Fibroblast of skin of abdomen (primary cell): ENCODE results near the gene MT1B.
"Not testable (repeated sequence)": the region's sequence is repeated elsewhere in the genome, so short reads cannot be mapped to it uniquely, and the experiment has no call there.

ENCODE experiments used
- DNase-seq: peaks from one replicate; pipeline ENCODE4 v3.0.0-alpha.2; 2013

Gene MT1B

DNA sequence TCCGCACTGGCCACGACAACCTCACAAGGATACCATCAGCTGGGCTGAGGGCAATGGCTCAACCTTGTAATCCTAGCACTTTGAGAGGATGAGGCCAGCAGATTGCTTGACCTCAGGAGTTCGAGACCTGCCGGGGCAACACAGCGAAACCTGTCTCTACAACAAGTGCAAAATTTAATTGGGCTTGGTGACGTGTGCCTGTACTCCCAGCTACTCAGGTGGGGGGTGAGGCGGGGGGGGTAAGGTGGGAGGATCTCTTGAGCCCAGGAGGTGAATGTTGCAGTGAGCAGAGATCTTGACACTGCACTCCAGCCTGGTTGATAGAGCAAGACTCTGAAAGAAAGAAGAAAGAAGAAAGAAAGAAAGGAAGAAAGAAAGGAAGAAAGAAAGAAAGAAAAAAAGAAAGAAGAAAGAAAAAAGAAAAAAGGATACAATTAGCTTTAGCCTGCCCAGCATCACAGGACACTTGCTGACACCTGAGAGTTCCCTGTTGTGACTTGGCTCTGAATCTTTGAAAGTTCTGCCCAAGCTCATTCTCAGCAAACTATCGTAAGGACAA, 31.3 kb upstream of the MT1B start:
- DNase-seq = no peak

DNA sequence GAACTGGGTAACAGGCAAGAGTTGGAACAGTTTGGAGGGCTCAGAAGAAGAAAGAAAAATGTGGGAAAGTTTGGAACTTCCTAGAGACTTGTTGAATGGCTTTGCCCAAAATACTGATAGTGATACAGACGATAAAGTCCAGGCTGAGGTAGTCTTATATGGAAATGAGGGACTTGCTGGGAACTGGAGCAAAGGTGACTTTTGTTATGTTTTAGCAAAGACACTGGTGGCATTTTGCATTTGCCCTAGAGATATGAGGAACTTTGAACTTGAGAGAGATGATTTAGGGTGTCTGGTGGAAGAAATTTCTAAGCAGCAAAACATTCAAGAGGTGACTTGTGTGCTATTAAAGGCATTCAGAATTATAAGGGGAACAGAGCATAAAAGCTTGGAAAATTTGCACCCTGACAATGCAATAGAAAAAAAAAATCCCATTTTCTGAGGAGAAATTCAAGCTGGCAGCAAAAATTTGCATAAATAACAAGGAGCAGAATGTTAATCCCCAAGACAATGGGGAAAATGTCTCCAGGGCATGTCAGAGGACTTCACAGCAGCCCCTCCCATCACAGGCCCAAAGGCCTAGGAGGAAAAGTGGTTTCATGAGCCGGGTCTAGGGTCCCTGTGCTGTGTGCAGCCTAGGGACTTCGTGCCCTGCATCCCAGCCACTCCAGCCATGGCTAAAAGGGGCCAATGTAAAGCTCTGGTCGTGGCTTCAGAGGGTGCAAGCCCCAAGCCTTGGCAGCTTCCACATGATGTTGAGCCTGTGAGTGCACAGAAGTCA, 29.8 kb upstream of the MT1B start:
- DNase-seq = not testable (repeated sequence)

DNA sequence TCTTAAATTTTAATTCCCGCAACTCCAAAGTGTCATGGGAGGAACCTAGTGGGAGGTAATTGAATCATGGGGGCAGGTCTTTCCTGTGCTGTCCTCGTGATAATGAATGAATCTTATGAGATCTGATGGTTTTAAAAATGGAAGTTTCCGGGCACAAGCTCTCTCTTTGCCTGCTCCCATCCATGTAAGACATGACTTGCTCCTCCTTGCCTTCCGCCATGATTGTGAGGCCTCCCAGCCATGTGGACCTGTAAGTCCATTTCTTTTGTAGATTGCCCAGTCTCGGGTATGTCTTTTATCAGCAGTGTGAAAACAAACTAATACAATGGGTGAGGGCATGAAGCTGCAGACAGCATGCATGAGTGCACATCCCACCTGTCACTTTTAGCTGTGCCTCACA, 28.5 kb upstream of the MT1B start:
- DNase-seq = not testable (repeated sequence)

DNA sequence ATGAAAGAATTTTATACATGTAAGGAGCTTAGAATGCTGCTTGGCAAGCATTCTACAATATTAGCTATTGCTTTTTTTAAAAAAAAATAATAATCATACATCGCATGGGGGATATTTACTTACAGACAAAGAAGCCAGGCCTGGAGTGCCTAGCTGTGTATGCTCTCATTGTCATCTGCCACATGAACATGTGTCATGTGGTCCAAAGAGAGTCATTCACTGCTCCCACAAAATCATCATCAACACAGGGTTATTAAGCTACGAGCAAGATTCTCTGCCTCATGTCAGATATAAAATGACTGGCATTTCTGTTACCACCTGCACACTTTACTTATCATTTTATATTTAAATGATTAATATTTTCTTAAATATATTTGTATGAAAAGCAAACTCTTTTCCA, 28.0 kb upstream of the MT1B start:
- DNase-seq = no peak

DNA sequence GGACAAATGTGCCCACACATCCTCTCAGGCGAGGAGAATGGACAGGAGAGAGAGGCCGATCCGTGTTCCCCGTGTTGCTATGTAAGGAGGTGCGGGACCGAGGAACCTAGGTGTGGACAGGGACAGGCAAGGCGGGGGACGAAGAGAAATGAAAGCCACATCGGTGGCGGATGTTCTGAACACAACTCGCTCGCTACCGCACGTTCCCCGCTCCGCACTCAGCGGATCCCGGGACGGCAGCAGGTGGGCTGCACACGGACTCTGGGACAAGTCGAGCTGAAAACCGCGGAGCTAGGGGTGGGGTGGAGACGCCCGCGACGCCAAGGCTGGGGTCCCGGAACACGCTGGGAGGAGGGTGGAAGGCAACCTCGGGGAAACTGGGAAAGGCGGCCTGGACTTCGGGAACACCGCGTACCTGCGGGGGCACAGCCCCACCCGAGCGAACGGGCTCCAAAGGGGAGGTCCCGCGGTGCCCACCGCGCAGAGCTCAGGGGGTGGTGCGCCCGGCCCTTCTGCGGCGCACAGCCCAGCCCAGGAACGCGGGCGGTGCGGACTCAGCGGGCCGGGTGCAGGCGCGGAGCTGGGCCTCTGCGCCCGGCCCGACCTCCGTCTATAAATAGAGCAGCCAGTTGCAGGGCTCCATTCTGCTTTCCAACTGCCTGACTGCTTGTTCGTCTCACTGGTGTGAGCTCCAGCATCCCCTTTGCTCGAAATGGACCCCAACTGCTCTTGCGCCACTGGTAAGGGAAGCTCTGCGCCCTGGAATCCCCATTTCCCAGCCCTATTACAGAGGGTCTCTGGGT, 26.3 kb upstream of the MT1B start, which contains the start of gene MT1E:
Gene MT1E (plus strand): TSS at position 642 of the 803 bp plus-strand sequence. CDS start 71 bp downstream, at position 713.
- peak; percentile 86 for DNase-seq

DNA sequence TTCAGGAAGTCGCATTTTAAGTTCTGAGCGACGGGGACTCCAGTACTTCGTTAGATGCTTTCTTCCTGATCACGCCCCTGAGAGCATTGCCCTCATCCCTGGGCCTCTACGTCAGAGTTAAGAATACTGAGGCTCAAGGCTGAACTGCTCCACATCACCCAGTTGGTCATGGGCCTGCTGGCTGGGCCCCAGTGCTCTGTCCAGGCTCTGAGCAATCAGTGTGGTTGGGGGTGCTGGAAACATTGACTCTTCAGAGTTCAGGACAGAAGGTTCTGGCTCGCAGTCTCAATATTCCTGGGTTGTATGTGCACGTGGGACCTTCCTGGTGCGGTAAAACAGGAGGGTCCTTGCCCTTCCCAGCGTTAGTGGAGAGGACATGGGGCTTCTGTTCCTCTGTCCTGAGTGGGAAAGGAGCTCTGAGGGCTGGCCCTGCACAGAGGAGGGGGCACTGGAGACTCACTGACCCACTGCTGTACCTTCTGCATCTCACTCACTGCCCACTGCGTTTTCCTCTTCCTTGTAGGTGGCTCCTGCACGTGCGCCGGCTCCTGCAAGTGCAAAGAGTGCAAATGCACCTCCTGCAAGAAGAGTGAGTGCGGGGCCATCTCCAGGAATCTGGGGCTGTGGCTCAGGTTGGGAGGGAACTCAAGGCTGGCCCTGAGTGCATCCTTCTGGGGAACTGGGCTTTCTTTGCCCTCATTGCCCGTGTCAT, 25.6 kb upstream of the MT1B start:
- DNase-seq = peak; percentile 64

DNA sequence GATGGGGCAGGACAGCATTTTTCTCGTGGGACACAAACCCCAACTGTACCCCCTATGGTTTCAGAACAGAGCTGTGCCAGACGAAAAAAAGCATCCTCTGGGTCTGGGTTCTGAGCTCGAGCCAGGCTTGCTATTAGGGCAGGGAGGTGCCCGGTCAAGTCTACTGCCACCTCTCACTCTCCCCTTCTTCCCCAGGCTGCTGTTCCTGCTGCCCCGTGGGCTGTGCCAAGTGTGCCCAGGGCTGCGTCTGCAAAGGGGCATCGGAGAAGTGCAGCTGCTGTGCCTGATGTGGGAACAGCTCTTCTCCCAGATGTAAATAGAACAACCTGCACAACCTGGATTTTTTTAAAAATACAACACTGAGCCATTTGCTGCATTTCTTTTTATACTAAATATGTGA, 25.0 kb upstream of the MT1B start:
- no peak for DNase-seq

DNA sequence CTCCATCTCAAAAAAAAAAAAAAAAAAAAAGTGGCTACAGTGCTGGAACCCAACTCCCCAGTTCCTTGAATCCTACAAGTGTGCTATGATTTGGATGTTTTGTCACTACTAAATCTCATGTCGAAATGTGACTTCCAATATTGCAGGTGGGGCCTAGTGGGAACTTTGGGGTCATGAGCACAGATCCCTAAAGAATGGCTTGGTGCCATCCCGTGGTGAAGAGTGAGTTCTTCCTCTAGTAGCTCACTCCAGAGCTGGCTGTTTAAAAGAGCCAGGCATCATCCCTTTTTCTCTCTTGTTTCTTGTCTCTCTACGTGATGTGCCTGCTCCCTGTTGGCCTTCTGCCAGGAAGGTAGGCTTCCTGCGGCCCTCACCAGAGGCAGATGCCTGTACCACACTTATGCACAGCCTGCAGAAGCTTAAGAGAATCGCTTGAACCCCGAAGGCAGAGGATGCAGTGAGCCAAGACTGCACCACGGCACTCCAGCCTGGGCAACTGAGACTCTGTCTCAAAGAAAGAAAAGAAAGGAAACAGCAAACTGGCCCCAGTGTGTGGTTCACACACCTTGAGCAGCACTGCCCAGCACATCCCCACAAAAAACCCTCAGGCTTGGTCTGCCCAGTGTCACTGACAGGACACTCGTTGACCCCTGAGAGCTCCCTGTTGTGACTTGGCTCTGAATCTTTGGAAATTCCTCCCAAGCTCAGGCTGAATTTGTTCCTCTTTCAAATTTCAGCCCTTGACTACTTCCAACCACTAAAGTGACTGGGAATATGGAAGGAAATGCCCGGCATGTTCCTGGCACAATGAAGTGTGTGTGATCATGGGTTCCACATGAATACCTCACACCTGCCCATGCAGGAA, 23.0 kb upstream of the MT1B start:
- no peak for DNase-seq

DNA sequence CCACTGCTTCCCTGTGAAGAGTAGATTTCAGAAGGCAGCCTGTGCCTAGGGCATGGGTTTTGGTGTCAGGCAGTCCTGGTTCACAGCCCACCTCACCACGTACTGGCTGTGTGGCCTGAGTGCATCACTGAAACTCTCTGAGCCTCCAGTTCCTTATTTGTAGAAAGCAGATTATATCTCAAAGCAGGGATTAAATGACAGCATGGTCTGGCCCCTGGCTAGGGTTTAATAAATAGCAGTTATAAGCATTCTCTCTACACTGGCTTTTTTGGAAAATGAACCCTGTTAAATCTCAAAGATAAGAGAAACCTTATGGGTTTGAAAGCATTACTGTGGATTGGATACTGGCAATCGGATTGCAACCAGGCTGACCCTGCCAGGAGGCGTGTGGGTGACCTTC, 22.2 kb upstream of the MT1B start:
- no peak for DNase-seq

DNA sequence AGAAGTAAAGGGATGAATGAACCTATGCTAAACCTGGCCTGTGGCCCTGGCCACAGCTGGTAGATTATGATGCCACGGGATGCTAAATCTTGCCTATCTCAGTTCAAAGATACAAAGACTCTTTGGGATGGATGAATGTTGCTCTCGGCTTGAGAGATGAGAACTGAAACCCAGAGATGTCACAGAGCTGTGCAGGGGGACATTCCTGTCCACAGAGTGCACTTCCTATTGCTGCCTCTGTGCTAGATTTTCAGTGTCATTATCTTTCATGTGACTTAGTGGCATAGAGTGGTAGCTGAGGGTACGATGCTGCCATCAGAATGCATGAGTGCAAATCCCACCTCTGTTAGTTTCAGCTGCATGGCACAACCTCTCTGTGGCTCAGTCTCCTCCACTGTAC, 21.6 kb upstream of the MT1B start:
- no peak for DNase-seq

DNA sequence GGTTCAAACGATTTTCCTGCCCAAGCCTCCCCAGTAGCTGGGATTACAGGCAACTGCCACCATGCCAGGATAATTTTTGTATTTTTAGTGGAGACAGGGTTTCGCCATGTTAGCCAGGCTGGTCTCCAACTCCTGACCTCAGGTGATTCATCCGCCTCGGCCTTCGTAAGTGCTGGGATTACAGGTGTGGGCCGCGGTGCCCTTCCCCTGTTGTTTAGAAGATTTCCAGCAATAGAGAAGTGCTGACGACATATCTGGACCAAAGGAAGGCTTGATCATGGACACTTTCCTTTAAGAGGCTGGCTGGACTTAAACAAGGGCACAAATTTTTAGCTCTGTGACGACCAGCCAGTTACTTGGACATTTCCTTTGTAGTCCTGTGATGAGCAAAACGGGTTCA, 20.5 kb upstream of the MT1B start:
- no peak for DNase-seq

DNA sequence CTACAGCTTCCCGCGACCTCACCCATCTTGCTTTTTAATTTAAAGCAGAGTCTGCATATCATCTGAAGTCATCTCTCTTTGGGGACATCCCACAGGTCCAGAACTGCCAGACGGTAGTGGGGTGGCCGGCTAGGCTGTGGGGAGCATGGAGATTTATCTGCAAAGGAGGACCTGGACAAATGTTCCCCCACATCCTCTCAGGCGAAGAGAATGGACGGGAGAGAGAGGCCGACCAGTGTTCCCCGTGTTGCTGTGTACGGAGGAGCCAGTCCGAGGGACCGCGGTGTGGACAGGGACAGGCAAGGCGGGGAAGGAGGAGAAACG, 19.9 kb upstream of the MT1B start:
- DNase-seq = no peak

DNA sequence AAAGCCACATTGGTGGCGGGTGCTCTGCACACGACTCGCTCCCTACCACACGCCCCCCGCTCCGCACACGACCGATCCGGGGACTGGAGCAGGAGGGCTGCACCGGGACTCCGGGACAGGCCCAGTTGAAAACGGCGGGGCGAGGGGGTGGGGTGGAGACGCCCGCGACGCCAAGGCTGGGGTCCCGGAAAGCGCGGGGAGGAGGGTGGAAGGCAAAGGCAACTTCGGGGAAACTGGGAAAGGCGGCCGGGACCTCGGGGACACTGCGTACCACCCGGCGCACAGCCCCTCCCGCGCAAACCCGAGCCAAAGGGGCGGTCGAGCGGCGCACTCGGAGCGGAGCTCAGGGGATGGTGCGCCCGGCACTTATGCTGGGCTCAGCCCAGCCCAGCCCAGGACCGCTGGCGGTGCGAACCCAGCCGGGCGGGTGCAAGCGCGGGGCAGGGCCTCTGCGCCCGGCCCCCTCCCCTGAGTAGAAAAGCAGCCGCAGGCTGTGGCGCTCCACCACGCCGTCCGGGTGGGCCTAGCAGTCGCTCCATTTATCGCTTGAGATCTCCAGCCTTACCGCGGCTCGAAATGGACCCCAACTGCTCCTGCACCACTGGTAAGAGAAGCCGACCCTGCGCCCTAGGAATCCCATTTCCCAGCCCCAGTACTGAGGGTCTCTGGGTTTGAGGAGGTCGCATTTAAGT, 19.4 kb upstream of the MT1B start, which contains the start of gene MT1M:
Gene MT1M (plus strand): TSS at position 504 of the 692 bp plus-strand sequence. CDS start 73 bp downstream, at position 577.
- no peak for DNase-seq

DNA sequence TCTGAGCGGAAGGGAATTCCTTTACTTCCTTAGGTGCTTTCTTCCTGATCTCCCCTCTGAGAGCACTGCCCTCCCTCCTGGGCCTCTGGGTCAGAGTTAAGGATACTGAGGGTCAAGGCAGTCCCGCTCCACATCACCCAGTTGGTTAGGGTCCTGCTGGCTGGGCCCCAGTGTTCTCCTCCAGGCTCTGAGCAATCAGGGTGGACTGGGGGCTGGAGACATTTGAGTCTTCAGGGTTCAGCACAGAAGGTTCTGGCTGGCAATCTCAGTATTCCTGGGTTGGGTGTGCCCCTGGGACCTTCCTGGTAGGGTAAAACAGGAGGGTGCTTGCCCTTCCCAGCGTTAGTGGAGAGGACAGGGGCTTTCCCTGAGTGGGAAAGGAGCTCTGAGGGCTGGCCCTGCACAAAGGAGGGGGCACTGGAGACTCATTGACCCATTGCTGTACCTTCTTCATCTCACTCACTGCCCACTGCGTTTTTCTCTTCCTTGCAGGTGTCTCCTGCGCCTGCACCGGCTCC, 18.8 kb upstream of the MT1B start:
- no peak for DNase-seq

DNA sequence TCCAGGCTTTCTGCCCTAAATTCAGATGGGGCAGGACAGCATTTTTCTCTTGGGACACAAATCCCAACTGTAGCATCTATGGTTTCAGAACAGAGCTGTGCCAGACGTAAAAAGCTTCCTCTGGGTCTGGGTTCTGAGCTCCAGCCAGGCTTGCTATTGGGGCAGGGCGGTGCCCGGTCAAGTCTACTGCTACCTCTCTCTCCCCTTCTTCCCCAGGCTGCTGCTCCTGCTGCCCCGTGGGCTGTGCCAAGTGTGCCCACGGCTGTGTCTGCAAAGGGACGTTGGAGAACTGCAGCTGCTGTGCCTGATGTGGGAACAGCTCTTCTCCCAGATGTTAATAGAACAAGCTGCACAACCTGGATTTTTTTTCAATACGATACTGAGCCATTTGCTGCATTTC, 18.2 kb upstream of the MT1B start:
- no peak for DNase-seq

DNA sequence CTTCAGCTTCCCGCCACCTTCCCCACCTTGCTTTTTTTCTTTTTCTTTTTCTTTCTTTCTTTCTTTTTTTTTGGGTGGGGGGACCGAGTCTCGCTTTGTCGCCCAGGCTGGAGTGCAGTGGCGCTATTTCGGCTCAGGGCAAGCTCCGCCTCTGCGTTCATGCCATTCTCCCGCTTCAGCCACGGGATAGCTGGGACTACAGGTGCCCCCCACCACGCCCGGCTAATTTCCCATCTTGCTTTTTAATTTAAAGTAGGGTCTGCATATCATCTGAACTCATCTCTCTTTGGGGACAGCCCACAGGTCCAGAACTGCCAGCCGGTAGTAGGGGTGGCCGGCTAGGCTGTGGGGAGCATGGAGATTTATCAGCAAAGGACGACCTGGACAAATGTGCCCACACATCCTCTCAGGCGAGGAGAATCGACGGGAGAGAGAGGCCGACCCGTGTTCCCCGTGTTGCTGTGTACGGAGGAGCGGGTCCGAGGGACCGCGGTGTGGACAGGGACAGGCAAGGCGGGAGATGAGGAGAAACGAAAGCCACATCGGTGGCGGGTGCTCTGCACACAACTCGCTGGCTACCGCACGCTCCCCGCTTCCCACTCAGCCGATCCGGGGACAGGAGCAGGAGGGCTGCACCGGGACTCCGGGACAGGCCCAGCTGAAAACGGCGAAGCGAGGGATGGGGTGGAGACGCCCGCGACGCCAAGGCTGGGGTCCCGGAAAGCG, 16.8 kb upstream of the MT1B start:
- DNase-seq = no peak

DNA sequence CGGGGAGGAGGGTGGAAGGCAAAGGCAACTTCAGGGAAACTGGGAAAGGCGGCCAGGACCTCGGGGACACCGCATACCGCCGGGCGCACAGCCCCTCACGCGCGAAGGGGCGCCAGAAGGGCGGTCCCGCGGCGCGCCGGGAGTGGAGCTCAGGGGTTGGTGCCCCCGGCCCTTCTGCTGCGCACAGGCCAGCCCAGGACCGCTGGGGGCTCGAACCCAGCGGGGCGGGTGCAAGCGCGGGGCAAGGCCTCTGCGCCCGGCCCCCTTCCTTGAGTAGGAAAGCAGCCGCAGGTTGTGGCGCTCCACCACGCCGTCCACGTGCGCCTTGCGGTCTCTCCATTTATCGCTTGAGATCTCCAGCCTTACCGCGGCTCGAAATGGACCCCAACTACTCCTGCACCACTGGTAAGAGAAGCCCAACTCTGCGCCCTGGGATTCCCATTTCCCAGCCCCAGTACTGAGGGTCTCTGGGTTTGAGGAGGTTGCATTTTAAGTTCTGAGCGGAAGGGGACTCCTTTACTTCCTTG, 16.2 kb upstream of the MT1B start:
- DNase-seq = no peak

DNA sequence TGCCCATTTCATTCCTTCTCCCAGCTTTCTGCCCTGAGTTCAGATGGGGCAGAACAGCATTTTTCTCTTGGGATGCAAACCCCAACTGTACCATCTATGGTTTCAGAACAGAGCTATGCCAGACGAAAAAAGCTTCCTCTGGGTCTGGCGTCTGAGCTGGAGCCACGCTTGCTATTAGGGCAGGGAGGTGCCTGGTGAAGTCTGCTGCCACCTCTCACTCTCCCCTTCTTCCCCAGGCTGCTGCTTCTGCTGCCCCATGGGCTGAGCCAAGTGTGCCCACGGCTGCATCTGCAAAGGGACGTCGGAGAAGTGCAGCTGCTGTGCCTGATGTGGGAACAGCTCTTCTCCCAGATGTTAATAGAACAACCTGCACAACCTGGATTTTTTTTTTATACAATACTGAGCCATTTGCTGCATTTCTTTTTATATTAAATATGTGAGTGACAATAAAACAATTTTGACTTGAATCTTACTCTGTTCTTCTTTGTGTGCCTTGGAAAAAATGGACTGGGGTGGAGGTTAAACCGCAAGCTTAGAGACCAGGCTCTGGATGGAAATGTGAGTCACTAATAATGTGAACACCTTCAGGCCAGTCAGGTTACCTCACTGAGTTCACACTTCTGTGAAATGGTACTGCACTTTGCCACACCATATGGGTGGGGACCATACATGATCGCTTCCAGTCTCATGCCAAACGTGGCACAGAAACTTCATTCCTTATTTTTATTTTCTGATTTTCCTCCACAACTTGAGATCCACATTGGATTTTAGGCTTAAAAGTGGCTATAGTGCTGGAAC, 14.9 kb upstream of the MT1B start:
- no peak for DNase-seq
